Measurements from ENCODE around the gene SOWAHD.

GRCh38 chrX:119757979-119758730, at the start of gene SOWAHD:
- TF ChIP-seq, protein P1, sequence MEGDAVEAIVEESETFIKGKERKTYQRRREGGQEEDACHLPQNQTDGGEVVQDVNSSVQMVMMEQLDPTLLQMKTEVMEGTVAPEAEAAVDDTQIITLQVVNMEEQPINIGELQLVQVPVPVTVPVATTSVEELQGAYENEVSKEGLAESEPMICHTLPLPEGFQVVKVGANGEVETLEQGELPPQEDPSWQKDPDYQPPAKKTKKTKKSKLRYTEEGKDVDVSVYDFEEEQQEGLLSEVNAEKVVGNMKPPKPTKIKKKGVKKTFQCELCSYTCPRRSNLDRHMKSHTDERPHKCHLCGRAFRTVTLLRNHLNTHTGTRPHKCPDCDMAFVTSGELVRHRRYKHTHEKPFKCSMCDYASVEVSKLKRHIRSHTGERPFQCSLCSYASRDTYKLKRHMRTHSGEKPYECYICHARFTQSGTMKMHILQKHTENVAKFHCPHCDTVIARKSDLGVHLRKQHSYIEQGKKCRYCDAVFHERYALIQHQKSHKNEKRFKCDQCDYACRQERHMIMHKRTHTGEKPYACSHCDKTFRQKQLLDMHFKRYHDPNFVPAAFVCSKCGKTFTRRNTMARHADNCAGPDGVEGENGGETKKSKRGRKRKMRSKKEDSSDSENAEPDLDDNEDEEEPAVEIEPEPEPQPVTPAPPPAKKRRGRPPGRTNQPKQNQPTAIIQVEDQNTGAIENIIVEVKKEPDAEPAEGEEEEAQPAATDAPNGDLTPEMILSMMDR (conservative IDR thresholded peaks at IDR 0.05; ENCODE audit: low read depth, low read length): no peak
- TF ChIP-seq EZH2 (IDR thresholded peaks at IDR 0.05; ENCODE audit: low read length, unreplicated experiment): no peak
